ENCODE measurements around the gene MAPRE3.

MAPRE3 gene

GRCh38 chr2:26983746-26984145 lies 13.3 kb downstream of the MAPRE3 start:
- no peak for DNase-seq (ENCODE audit: low read depth)

- no peak for DNase-seq (ENCODE audit: low read depth)
Observed at GRCh38 chr2:26985807-26986206, 15.4 kb downstream of the MAPRE3 start.

- DNase-seq (ENCODE audit: low read depth): no peak
Observed at GRCh38 chr2:26986576-26986975, 16.1 kb downstream of the MAPRE3 start.

- no peak for DNase-seq (ENCODE audit: low read depth)
Observed at GRCh38 chr2:26988058-26988860, 17.8 kb downstream of the MAPRE3 start.

- no peak for DNase-seq (ENCODE audit: low read depth)
Observed at GRCh38 chr2:26989156-26989555, 18.7 kb downstream of the MAPRE3 start.

GRCh38 chr2:26991717-26992116 lies 21.3 kb downstream of the MAPRE3 start:
- DNase-seq (ENCODE audit: low read depth): no peak

- no peak for DNase-seq (ENCODE audit: low read depth)
Observed at GRCh38 chr2:26993768-26994167, 23.3 kb downstream of the MAPRE3 start.

GRCh38 chr2:26994983-26995382 lies 24.5 kb downstream of the MAPRE3 start:
- no peak for DNase-seq (ENCODE audit: low read depth)

- DNase-seq (ENCODE audit: low read depth): no peak
Observed at GRCh38 chr2:26997394-26997793, 27.0 kb downstream of the MAPRE3 start.

- no peak for DNase-seq (ENCODE audit: low read depth)
Observed at GRCh38 chr2:26998323-26998722, 27.9 kb downstream of the MAPRE3 start.

- no peak for DNase-seq (ENCODE audit: low read depth)
Observed at GRCh38 chr2:27000228-27000627, 29.8 kb downstream of the MAPRE3 start.

GRCh38 chr2:27000995-27001394 lies 30.6 kb downstream of the MAPRE3 start:
- no peak for DNase-seq (ENCODE audit: low read depth)

GRCh38 chr2:27001950-27002349 lies 31.5 kb downstream of the MAPRE3 start:
- DNase-seq (ENCODE audit: low read depth): no peak

- DNase-seq (ENCODE audit: low read depth): no peak
Observed at GRCh38 chr2:27003007-27003406, 32.6 kb downstream of the MAPRE3 start.

- no peak for DNase-seq (ENCODE audit: low read depth)
Observed at GRCh38 chr2:27003857-27004256, 33.4 kb downstream of the MAPRE3 start.

- no peak for DNase-seq (ENCODE audit: low read depth)
Observed at GRCh38 chr2:27006602-27007415, 36.4 kb downstream of the MAPRE3 start.

GRCh38 chr2:27007416-27008374 lies 37.3 kb downstream of the MAPRE3 start:
- no peak for DNase-seq (ENCODE audit: low read depth)

- DNase-seq (ENCODE audit: low read depth): no peak
Observed at GRCh38 chr2:27008678-27009077, 38.2 kb downstream of the MAPRE3 start.

- no peak for DNase-seq (ENCODE audit: low read depth)
Observed at GRCh38 chr2:27009083-27009482, 38.6 kb downstream of the MAPRE3 start.

- DNase-seq (ENCODE audit: low read depth): no peak
Observed at GRCh38 chr2:27009716-27010115, 39.3 kb downstream of the MAPRE3 start.

- no peak for DNase-seq (ENCODE audit: low read depth)
Observed at GRCh38 chr2:27010139-27010538, 39.7 kb downstream of the MAPRE3 start.

GRCh38 chr2:27013738-27014137 lies 43.3 kb downstream of the MAPRE3 start:
- no peak for DNase-seq (ENCODE audit: low read depth)

All from activated T-helper 9 cell treated with anti-CD3 and anti-CD28 coated beads, Interleukin-2, amount 50 U/mL, for 16 hours (primary cell).